NK-92 (cell line): Measurements from ENCODE around the gene TPP1.

ENCODE experiments used
- DNase-seq: peaks from one replicate; lab custom pipeline; 2025; ENCODE audit not compliant: unreplicated experiment; lab: John Stamatoyannopoulos, UW

The TPP1 gene

DNA sequence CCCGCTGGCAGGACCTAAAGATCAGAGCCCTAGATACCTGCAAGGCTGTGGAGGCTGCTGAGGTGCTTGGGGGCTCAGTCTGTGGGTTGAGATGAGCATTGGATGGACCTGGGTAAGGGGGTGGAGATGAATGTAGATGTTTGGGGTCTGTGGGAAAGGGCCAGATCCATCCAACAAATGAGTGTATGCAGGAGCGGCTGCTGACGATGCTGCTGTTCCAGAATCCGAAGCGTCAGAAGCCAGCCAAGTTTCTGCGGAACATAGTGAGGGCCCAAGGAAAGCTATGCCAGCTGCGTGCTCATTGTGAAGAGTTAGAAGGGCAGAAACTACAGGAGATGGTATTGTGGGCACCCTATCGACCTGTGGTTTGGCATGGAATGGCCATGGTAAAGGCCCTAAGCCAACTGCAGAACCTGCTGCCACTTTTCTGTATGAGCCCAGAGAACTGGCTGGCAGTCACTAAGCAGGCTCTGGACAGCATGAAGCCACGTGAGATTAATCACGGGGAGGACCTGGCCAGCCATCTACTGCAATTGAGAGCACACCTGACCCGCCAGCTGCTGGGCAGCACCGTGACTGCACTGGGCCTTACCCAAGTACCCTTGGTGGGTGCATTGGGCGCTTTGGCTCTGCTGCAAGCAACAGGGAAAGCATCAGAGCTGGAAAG, 52.4 kb downstream of the TPP1 start:
- DNase-seq: no peak

DNA sequence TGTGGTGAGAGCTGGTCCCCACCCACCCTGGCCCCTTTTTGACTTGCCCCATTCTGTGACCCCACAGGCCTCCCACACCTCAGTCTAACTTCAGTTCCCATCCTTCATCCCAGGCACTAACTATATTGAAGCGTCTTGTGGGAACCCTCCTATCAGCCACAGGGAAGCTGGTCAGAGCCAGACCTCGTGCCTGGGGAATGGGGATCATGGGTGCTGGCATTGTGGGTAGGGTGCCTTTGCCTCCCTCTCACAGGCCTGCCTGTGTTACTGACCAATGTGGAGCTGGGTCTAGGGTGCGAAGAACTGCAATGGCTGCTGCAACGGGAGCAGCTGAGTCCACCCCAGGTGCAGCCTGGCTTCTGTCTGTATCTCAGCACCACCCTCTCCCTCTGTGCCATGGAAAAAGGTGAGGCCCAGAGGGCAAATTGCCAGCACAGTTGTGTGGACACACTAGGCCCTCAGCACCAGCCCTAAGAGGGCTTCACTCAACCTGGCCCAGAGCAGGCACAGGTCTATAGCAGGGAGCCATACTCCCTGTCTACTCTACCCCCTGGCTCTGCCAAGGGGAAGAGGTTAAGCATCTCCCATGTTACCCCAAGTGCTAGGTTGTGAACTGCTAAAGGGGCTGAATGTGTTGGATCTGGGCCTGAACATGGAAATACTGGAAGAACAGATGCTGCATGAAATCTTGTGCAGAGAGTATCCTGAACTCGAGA, 53.1 kb downstream of the TPP1 start:
- no peak for DNase-seq

DNA sequence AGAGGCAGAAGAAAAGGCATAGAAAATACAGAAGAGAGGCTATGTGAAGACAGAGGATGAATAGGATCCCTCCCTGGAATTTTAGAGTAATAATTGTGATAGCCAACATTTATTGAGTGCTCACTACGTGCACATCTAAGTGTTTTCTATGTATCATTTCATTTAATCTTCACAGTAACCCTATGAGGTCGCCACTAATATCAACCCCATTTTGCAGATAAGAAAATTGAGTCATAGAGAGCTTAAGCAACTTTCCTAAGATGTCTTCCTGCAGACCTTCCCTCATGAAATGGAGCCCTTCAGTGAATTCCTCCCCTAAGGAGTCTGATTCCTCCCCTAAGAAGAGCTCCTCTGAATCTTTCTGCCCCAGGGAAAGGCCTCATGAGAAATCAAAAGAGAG, 53.9 kb downstream of the TPP1 start:
- DNase-seq: no peak

DNA sequence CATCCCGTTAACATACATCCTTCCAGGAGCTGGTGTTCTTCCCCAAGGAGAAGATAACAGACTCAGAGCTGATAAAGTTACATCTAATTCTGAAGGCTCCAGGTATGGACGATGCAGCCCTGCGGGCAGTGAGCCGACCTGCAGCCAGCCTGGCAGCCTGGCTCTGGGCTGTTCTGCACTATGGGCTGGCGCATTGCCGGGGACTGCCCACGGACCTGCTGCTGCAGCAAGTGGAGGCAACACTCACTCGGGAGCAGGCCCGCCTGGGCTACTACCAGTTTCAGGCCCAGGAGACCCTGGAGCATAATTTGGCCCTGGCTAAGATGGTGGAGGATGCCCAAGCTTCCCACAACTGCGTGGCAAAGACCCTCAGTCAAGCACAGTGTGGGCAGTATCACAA, 55.6 kb downstream of the TPP1 start:
- no peak for DNase-seq

DNA sequence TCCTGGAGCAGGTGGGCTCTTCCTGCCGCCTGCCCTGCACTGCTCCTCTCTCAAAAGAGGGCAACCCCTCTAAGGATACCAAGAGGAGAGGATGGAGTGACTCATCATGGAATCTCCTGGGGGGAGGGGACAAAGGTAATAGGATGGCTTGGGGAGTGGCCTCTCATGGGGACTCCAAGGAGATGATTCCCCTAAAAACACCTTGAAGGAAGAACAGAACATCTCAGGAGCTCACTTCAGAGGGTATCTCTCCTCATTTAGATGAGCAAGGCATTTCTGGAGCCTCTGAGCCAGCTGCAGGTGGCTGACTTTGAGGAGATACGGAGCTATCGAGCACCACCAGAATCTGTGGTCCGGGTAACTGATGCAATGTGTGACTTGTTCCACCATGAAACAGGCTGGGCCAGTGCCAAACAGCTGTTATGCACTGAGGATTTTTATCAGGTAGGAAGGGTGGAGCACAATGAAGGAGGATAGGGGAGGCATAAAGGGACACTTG, 56.1 kb downstream of the TPP1 start:
- no peak for DNase-seq
